ENCODE data around the gene MED26.

Gene MED26

DNA sequence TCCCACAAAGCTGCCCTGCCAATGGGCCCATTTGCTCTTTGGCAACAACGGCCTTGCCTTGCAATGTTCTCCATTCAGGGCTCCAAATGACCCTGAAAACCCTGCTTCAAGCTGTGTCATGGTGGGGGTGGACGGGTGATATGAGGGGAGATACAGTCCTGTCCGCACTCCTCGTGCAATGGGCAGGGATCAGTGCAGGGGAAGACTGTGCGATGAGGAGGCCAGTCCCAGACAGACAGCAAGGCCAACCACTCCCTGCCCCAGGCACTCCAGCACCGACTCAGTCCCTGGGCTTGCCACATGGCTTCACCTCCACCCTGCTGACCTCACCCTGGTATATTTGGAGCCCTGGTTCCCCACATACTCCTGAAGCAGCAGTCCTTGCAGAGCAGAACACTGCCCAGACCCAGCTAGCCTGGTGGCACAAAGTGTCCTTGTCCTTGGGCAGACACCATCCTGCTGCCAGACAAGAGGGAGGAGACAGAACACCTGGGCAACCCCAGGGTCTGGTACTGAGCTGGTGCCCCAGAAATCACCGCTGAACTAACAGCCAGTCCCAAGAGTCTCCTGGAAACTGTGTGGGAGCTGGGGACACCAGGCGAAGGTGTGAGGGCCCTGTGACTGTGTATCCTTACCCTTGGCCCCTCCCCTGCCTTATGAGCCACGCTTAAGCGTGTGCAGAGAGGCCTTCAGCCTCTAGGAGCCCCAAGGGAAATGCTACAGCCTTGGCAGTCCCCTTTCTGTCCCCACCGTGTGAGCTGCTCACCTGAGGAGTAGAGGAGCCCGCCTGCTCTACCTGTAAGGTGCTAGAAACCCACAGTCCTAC lies 46.6 kb downstream of the MED26 start:
- no peak for DNase-seq (ENCODE audit: low spot score)
- in situ Hi-C loops (cut with MboI; ENCODE audit: low sequenced_read_pairs, unreplicated experiment), result no loop called here
- TF ChIP-seq, protein P1, sequence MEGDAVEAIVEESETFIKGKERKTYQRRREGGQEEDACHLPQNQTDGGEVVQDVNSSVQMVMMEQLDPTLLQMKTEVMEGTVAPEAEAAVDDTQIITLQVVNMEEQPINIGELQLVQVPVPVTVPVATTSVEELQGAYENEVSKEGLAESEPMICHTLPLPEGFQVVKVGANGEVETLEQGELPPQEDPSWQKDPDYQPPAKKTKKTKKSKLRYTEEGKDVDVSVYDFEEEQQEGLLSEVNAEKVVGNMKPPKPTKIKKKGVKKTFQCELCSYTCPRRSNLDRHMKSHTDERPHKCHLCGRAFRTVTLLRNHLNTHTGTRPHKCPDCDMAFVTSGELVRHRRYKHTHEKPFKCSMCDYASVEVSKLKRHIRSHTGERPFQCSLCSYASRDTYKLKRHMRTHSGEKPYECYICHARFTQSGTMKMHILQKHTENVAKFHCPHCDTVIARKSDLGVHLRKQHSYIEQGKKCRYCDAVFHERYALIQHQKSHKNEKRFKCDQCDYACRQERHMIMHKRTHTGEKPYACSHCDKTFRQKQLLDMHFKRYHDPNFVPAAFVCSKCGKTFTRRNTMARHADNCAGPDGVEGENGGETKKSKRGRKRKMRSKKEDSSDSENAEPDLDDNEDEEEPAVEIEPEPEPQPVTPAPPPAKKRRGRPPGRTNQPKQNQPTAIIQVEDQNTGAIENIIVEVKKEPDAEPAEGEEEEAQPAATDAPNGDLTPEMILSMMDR (IDR thresholded peaks at IDR 0.05; ENCODE audit: borderline replicate concordance, control extremely low read depth, extremely low read depth, insufficient read depth, missing control alignments), result no peak

DNA sequence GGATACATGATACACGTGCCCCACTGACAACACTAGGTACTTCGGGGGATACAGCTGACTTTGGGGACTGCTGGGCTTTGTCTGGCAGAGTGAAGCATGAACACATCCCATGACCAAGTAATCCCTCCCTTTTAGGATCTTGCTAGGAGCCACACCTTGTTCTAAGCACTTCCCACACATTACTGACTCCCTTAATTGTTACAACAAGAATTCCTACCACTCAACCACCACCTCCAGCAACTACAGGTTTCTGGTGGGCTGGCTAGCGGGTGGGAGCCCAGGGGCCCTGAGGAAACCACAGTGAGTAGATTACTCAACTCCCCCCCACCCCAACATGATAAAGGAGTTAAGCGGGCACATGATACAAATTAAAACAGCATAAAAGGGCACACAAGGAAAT lies 48.6 kb downstream of the MED26 start:
- in situ Hi-C loops (cut with MboI; ENCODE audit: low sequenced_read_pairs, unreplicated experiment), result no loop called here
- DNase-seq (ENCODE audit: low spot score), result no peak
- TF ChIP-seq, protein P1 (IDR thresholded peaks at IDR 0.05; ENCODE audit: borderline replicate concordance, control extremely low read depth, extremely low read depth, insufficient read depth, missing control alignments), result no peak

DNA sequence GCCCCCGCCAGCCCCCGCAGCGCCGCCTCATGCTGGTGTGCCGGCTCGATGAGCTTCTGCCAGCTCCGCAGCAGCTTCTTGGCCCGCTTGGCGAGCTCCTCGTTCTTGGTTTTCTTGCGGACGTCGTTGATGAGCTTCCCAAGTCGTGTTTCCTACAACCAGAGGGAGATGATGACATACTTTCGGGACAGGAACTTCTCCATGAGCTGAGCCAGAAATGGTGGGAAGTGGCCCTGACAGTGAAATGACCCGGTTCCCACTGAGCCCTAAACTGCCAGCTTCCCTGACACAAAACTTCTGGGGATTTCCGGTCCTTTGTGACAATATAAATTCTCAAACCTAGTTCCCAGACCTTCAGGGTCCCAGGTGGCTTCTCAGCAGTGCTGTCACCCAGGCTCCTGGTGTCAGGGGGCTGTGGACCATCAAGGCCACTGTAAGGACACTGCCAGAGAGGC lies 50.4 kb downstream of the MED26 start:
- in situ Hi-C loops (cut with MboI; ENCODE audit: low sequenced_read_pairs, unreplicated experiment), result no loop called here
- TF ChIP-seq, protein P1 (IDR thresholded peaks at IDR 0.05; ENCODE audit: borderline replicate concordance, control extremely low read depth, extremely low read depth, insufficient read depth, missing control alignments), result no peak
- DNase-seq (ENCODE audit: low spot score), result no peak

GRCh38 chr19:16576690-16577530 lies 51.1 kb downstream of the MED26 start:
- in situ Hi-C loops (cut with MboI; ENCODE audit: low sequenced_read_pairs, unreplicated experiment), result no loop called here
- DNase-seq (ENCODE audit: low spot score), result no peak
- TF ChIP-seq, protein P1 (IDR thresholded peaks at IDR 0.05; ENCODE audit: borderline replicate concordance, control extremely low read depth, extremely low read depth, insufficient read depth, missing control alignments), result no peak

DNA sequence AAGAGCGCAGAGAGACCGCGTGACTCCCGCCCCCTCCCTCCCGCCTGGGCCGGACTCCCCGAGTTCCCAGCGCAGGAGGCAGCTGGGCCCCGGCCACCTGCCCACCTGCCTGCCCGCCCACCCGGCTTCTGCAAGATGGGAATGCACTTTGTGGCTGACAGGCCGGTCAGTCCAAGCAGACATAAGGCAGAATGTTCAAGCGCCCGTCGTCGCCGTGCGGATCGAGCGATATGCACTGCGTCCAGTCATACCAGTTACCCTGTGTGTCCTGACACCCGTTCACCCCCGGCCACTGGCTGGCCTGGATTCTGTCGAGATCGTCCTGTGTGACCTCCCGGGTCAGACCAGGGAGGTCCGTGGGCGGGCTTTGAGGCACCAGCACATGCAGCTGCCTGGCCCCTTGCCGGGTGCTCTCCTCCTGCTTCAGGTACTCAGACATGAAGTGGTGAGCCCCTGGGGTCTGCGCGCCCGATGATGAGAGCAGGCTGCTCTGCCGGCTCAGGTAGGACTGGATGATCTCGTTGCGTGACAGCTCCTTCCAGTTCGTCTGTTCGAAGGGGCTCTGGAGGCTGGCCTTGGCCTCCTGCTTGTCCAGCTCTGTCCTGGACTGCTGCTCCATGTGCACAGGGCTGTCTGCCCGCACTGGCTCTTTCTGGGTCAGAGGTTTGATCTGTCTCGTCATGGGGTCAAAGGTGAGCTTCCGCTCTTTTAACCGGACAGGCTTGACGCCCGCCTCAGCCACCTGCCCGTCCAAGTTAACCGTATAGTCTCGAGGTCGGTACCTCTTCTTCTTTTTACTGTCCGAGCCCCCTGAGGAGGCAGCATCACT lies 51.9 kb downstream of the MED26 start:
- DNase-seq (ENCODE audit: low spot score), result no peak
- in situ Hi-C loops (cut with MboI; ENCODE audit: low sequenced_read_pairs, unreplicated experiment), result no loop called here
- TF ChIP-seq, protein P1 (IDR thresholded peaks at IDR 0.05; ENCODE audit: borderline replicate concordance, control extremely low read depth, extremely low read depth, insufficient read depth, missing control alignments), result no peak

DNA sequence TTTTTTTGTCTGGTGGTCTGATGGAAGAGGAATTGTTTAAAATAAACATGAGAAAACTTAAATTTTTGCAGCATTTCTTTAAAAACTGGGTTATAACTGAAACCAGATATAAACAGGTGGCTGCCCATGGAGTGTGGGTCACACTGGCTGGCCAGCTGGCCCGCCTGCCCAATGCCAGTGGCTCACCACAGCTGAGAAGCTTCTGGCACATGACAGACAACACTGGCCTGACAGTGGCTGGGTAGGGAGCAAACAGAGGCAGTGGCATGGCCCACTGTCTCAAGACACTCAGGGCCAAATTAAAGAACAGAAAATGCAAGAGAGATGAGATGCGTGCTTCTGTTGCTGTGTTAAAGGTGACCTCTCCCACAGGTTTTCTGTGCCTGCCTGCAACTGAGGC lies 52.7 kb downstream of the MED26 start:
- TF ChIP-seq, protein P1 (IDR thresholded peaks at IDR 0.05; ENCODE audit: borderline replicate concordance, control extremely low read depth, extremely low read depth, insufficient read depth, missing control alignments), result no peak
- DNase-seq (ENCODE audit: low spot score), result no peak
- in situ Hi-C loops (cut with MboI; ENCODE audit: low sequenced_read_pairs, unreplicated experiment), result no loop called here
